Activated gamma-delta T cell (primary cell): Measurements from ENCODE around the gene RNF207.
"Not testable (repeated sequence)": the region's sequence is repeated elsewhere in the genome, so short reads cannot be mapped to it uniquely, and the experiment has no call there.

ENCODE experiments used
- DNase-seq: peaks from one replicate; lab custom pipeline; 2025; lab: John Stamatoyannopoulos, UW

RNF207 gene

GRCh38 chr1:6200188-6200809, 5.6 kb upstream of the RNF207 start:
- no peak for DNase-seq

- no peak for DNase-seq
Observed at GRCh38 chr1:6202256-6202655, 3.7 kb upstream of the RNF207 start.

GRCh38 chr1:6206520-6206855, 569 bp downstream of the RNF207 start:
- DNase-seq = no peak

GRCh38 chr1:6207075-6207885, 1.4 kb downstream of the RNF207 start:
- DNase-seq = no peak

GRCh38 chr1:6207921-6208320, 2.0 kb downstream of the RNF207 start:
- no peak for DNase-seq

GRCh38 chr1:6208723-6209660, 3.1 kb downstream of the RNF207 start:
- DNase-seq = no peak

GRCh38 chr1:6209661-6210580, 4.0 kb downstream of the RNF207 start:
- DNase-seq = no peak

GRCh38 chr1:6210591-6211355, 4.9 kb downstream of the RNF207 start:
- no peak for DNase-seq

- DNase-seq = no peak
Observed at GRCh38 chr1:6211731-6212130, 5.8 kb downstream of the RNF207 start.

GRCh38 chr1:6212193-6212959, 6.5 kb downstream of the RNF207 start:
- DNase-seq = no peak

GRCh38 chr1:6218375-6219164, 12.7 kb downstream of the RNF207 start:
- no peak for DNase-seq

GRCh38 chr1:6219641-6220040, 13.7 kb downstream of the RNF207 start:
- not testable (repeated sequence) for DNase-seq

GRCh38 chr1:6220236-6220635, 14.3 kb downstream of the RNF207 start:
- DNase-seq = no peak

- DNase-seq = no peak
Observed at GRCh38 chr1:6221210-6221784, 15.4 kb downstream of the RNF207 start.

GRCh38 chr1:6222636-6223035, 16.7 kb downstream of the RNF207 start:
- DNase-seq = no peak

- DNase-seq = no peak
Observed at GRCh38 chr1:6223617-6224016, 17.7 kb downstream of the RNF207 start.

GRCh38 chr1:6224718-6225117, 18.8 kb downstream of the RNF207 start:
- no peak for DNase-seq

GRCh38 chr1:6225651-6226050, 19.7 kb downstream of the RNF207 start:
- DNase-seq = no peak

GRCh38 chr1:6233376-6233775, 27.5 kb downstream of the RNF207 start:
- no peak for DNase-seq
